ENCODE data around the gene MAMDC4. TPM values are rescaled to one million over a fixed set of nuclear protein-coding genes. Genes with fewer than 3 reads are reported as not detected.

Gene MAMDC4
- total RNA-seq, 1 experiment from 2014 or later: 6.3 TPM

GRCh38 chr9:136828474-136829140 lies 23.5 kb upstream of the MAMDC4 start:
- H3K27me3 ChIP-seq (ENCODE audit: control insufficient read depth, insufficient read depth, low read length): no peaks in the 10 kb centered on the region
- no peaks in the 10 kb centered on the region for H3K4me1 ChIP-seq (ENCODE audit: control insufficient read depth, insufficient read depth, low read length)
- H3K36me3 ChIP-seq (ENCODE audit: control insufficient read depth, insufficient read depth, low read length): no peaks in the 10 kb centered on the region; the same call in 1 of the 2 replicates
- CTCF ChIA-PET: no interaction called here
- in situ Hi-C loops (cut with HindIII; ENCODE audit: low pct_unique_long_range_greater_than_20kb, low sequenced_read_pairs) (no loop called here), intact Hi-C loops (cut with micrococcal nuclease; ENCODE audit: unreplicated experiment) (no loop called here)
- no peak for TF ChIP-seq TCF7L2 (IDR thresholded peaks at IDR 0.05; ENCODE audit: low read depth, low read length)
- TF ChIP-seq, protein P1, sequence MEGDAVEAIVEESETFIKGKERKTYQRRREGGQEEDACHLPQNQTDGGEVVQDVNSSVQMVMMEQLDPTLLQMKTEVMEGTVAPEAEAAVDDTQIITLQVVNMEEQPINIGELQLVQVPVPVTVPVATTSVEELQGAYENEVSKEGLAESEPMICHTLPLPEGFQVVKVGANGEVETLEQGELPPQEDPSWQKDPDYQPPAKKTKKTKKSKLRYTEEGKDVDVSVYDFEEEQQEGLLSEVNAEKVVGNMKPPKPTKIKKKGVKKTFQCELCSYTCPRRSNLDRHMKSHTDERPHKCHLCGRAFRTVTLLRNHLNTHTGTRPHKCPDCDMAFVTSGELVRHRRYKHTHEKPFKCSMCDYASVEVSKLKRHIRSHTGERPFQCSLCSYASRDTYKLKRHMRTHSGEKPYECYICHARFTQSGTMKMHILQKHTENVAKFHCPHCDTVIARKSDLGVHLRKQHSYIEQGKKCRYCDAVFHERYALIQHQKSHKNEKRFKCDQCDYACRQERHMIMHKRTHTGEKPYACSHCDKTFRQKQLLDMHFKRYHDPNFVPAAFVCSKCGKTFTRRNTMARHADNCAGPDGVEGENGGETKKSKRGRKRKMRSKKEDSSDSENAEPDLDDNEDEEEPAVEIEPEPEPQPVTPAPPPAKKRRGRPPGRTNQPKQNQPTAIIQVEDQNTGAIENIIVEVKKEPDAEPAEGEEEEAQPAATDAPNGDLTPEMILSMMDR (IDR thresholded peaks at IDR 0.05): no peak
- TF ChIP-seq SIN3A (IDR thresholded peaks at IDR 0.05; ENCODE audit: borderline replicate concordance, insufficient read depth, low read depth, low read length): no peak
- TF ChIP-seq, protein P2, sequence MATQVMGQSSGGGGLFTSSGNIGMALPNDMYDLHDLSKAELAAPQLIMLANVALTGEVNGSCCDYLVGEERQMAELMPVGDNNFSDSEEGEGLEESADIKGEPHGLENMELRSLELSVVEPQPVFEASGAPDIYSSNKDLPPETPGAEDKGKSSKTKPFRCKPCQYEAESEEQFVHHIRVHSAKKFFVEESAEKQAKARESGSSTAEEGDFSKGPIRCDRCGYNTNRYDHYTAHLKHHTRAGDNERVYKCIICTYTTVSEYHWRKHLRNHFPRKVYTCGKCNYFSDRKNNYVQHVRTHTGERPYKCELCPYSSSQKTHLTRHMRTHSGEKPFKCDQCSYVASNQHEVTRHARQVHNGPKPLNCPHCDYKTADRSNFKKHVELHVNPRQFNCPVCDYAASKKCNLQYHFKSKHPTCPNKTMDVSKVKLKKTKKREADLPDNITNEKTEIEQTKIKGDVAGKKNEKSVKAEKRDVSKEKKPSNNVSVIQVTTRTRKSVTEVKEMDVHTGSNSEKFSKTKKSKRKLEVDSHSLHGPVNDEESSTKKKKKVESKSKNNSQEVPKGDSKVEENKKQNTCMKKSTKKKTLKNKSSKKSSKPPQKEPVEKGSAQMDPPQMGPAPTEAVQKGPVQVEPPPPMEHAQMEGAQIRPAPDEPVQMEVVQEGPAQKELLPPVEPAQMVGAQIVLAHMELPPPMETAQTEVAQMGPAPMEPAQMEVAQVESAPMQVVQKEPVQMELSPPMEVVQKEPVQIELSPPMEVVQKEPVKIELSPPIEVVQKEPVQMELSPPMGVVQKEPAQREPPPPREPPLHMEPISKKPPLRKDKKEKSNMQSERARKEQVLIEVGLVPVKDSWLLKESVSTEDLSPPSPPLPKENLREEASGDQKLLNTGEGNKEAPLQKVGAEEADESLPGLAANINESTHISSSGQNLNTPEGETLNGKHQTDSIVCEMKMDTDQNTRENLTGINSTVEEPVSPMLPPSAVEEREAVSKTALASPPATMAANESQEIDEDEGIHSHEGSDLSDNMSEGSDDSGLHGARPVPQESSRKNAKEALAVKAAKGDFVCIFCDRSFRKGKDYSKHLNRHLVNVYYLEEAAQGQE (IDR thresholded peaks at IDR 0.05; ENCODE audit: insufficient read depth in 1 of 2, low read depth in 2 of 2, low read length in 1 of 2): no peak
- no peak for TF ChIP-seq POLR2AphosphoS5 (IDR thresholded peaks at IDR 0.05; ENCODE audit: low read depth, low read length)
- POLR2A ChIA-PET: no interaction called here
- H3K27ac ChIP-seq (ENCODE audit: low read length): no peak overlapping the region
- BruUV-seq (replicated peaks): no TSS peak
- no peak for DNase-seq (ENCODE audit: low read depth, low spot score)
- H3K9me3 ChIP-seq (ENCODE audit: control insufficient read depth, insufficient read depth, low read depth, low read length): no peaks in the 10 kb centered on the region
- ATAC-seq: no peak
- no peak overlapping the region for H3K4me3 ChIP-seq (ENCODE audit: low read depth in 2 of 2, low read length in 2 of 2)

DNA sequence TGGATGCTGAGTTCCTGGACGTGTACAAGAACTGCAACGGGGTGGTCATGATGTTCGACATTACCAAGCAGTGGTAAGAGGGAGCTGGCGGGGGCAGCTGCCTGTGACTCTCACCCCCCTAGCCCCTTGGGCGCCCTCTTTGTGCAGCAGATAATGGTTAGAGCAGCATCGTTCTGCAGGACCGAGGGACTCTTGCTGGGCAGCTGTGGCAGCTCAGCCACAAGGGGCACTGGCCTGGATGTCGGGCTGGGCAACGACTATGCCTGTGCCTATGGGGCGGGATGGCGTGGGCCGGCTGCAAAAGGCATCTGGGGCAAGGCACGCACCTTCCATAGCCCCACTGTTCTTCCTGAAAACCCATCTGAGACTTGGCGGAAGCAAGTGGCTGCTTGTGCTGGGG lies 22.7 kb upstream of the MAMDC4 start:
- Histone ChIP-seq H3K36me3 (ENCODE audit: control insufficient read depth, insufficient read depth, low read length) (no peaks in the 10 kb centered on the region; the same call in 1 of the 2 replicates), H3K27me3 (ENCODE audit: control insufficient read depth, insufficient read depth, low read length) (no peaks in the 10 kb centered on the region), H3K9me3 (ENCODE audit: control insufficient read depth, insufficient read depth, low read depth, low read length) (no peaks in the 10 kb centered on the region), H3K4me3 (ENCODE audit: low read depth in 2 of 2, low read length in 2 of 2) (no peak overlapping the region), H3K27ac (ENCODE audit: low read length) (no peak overlapping the region), H3K4me1 (ENCODE audit: control insufficient read depth, insufficient read depth, low read length) (no peaks in the 10 kb centered on the region)
- ChIA-PET POLR2A (no interaction called here), CTCF (no interaction called here)
- ATAC-seq: no peak
- no peak for DNase-seq (ENCODE audit: low read depth, low spot score)
- in situ Hi-C loops (cut with HindIII; ENCODE audit: low pct_unique_long_range_greater_than_20kb, low sequenced_read_pairs) (no loop called here), intact Hi-C loops (cut with micrococcal nuclease; ENCODE audit: unreplicated experiment) (no loop called here)
- no TSS peak for BruUV-seq (replicated peaks)
- TF ChIP-seq TCF7L2 (IDR thresholded peaks at IDR 0.05; ENCODE audit: low read depth, low read length) (no peak), POLR2AphosphoS5 (IDR thresholded peaks at IDR 0.05; ENCODE audit: low read depth, low read length) (no peak)
- TF ChIP-seq, protein P2 (IDR thresholded peaks at IDR 0.05; ENCODE audit: insufficient read depth in 1 of 2, low read depth in 2 of 2, low read length in 1 of 2): no peak
